K562 (cell line): ENCODE data around the gene GALNT15. TPM values are rescaled to one million over a fixed set of nuclear protein-coding genes. Genes with fewer than 3 reads are reported as not detected.

Source experiments
- ATAC-seq: fragments of 200-7000 bp; cut with Tn5 transposase; 3 replicates; pipeline ENCODE4 v1.9.1; 2020; ENCODE audit warnings: moderate library complexity
- BruUV-seq: library from RNA; stranded (reverse); fragments of 400-500 nt; replicated peaks from 2 replicates; lab custom pipeline; 2021; lab: Mats Ljungman, UMichigan
- CTCF ChIA-PET: fragments of 300-600 bp; formaldehyde crosslinking; extraction: SDS; loops from one replicate; lab custom pipeline; 2021; ENCODE audit warnings: low intra/inter-chr PET ratio; lab: Yijun Ruan, JAX
- POLR2A ChIA-PET: fragments of 300-600, 350-650 bp; sonication (Branson Sonifier 250); formaldehyde crosslinking; extraction: SDS; loops from one replicate; lab custom pipeline; 2021; ENCODE audit warnings: antibody characterized with exemption, inconsistent platforms; lab: Yijun Ruan, JAX
- DNase-seq, 4 experiments: peaks; one replicate each; pipeline versions ENCODE4 v3.0.0 to v3.0.0-alpha.2; 2011 to 2018; ENCODE audit warnings: low spot score in 3 of 4, mixed read lengths in 3 of 4; ENCODE audit errors: extremely low read depth in 1 of 4
- FAIRE-seq: peaks from 2 replicates; lab custom pipeline; 2011; peaks lifted over from hg19 to GRCh38; lab: Jason Lieb, UNC
- H2AFZ ChIP-seq: 2 replicates; pipeline ENCODE4 v1.6.0; 2011; ENCODE audit warnings: low read depth, low read length, control low read depth, inconsistent platforms
- H3K27ac ChIP-seq: fragments of 200-600 bp; 3 replicates; pipeline ENCODE4 v1.8.0; 2011; ENCODE audit warnings: low read depth, mild to moderate bottlenecking, control low read depth, inconsistent platforms, low read length, moderate library complexity, mixed read lengths; ENCODE audit errors: extremely low read depth
- H3K27me3 ChIP-seq, 2 experiments: fragments of 300-600 bp in 1 of 2; 2 replicates in 1 of 2; 3 replicates in 1 of 2; pipeline versions ENCODE4 v1.6.0 to v1.8.0; 2011; ENCODE audit warnings: inconsistent platforms in 2 of 2, low read length in 2 of 2, mild to moderate bottlenecking in 1 of 2, mixed read lengths in 1 of 2, moderate library complexity in 1 of 2; ENCODE audit not compliant: control insufficient read depth in 2 of 2, insufficient read depth in 2 of 2
- H3K36me3 ChIP-seq: fragments of 300-600 bp; 3 replicates; pipeline ENCODE4 v1.8.0; 2011; ENCODE audit warnings: mild to moderate bottlenecking, low read length, inconsistent platforms; ENCODE audit not compliant: control insufficient read depth, insufficient read depth
- H3K4me1 ChIP-seq, 2 experiments: fragments of 200-600 bp in 1 of 2; replicated peaks in 1 of 2; 2 replicates in 1 of 2; 3 replicates in 1 of 2; pipeline versions ENCODE4 v1.5.1 to v1.8.0; 2011; ENCODE audit warnings: inconsistent platforms in 2 of 2, low read length in 2 of 2, mild to moderate bottlenecking in 1 of 2, mixed read lengths in 1 of 2, moderate library complexity in 1 of 2; ENCODE audit not compliant: control insufficient read depth in 2 of 2, insufficient read depth in 2 of 2
- H3K4me2 ChIP-seq: 2 replicates; pipeline ENCODE4 v1.6.1; 2011; ENCODE audit warnings: low read length, control low read depth, inconsistent platforms, mixed read lengths; ENCODE audit not compliant: insufficient read depth
- H3K4me3 ChIP-seq: fragments of 200-600 bp; sonication (generic), shearing (Covaris generic); 2 replicates; pipeline ENCODE4 v1.5.1; 2016; ENCODE audit warnings: control low read depth, inconsistent platforms
- H3K79me2 ChIP-seq: fragments of 200-600 bp; 3 replicates; pipeline ENCODE4 v1.8.0; 2011; ENCODE audit warnings: low read length, inconsistent platforms; ENCODE audit not compliant: control insufficient read depth, insufficient read depth
- H3K9ac ChIP-seq, 2 experiments: 2 replicates each; pipeline versions ENCODE4 v1.6.0 to v1.6.1; 2011; ENCODE audit warnings: low read depth in 2 of 2, low read length in 2 of 2, control low read depth in 1 of 2, inconsistent platforms in 1 of 2, mild to moderate bottlenecking in 1 of 2, mixed read lengths in 1 of 2; ENCODE audit not compliant: insufficient read depth in 1 of 2
- H3K9me1 ChIP-seq: one replicate; pipeline ENCODE4 v1.6.0; 2011; ENCODE audit warnings: inconsistent platforms, mild to moderate bottlenecking, low read length, moderate library complexity; ENCODE audit not compliant: control insufficient read depth, insufficient read depth
- H3K9me3 ChIP-seq: replicated peaks from 2 replicates; pipeline ENCODE4 v1.5.1; 2011; ENCODE audit warnings: low read depth, low read length, inconsistent platforms; ENCODE audit not compliant: control insufficient read depth, insufficient read depth
- H4K20me1 ChIP-seq: replicated peaks from 2 replicates; pipeline ENCODE4 v1.6.1; 2011; ENCODE audit warnings: low read length, inconsistent platforms, mixed read lengths; ENCODE audit not compliant: control insufficient read depth, insufficient read depth
- BCOR ChIP-seq: fragments of 450-650 bp; IDR thresholded peaks from 2 replicates; pipeline ENCODE4 v1.6.1; 2016
- CTCFL ChIP-seq: IDR thresholded peaks from 2 replicates; pipeline ENCODE4 v1.6.1; 2011; ENCODE audit warnings: borderline replicate concordance, low read depth, mild to moderate bottlenecking, moderate library complexity, low read length; ENCODE audit not compliant: insufficient read depth, poor library complexity, severe bottlenecking
- ESRRA ChIP-seq: fragments of 450-650 bp; IDR thresholded peaks from 2 replicates; pipeline ENCODE4 v1.6.1; 2014; ENCODE audit warnings: low read depth, mild to moderate bottlenecking, moderate library complexity, borderline replicate concordance
- GATA2 ChIP-seq: sonication (generic); formaldehyde crosslinking; IDR thresholded peaks from 2 replicates; pipeline ENCODE4 v1.4.0; 2020; ENCODE audit warnings: mild to moderate bottlenecking, missing genetic modification reagents
- HDAC2 ChIP-seq: fragments of 450-650 bp; IDR thresholded peaks from 2 replicates; pipeline ENCODE4 v1.6.1; 2016; ENCODE audit warnings: mild to moderate bottlenecking
- HNRNPH1 ChIP-seq: fragments of 200-400 bp; formaldehyde crosslinking; optimal IDR thresholded peaks from 2 replicates; pipeline ENCODE3; 2017; ENCODE audit warnings: low read depth, mild to moderate bottlenecking, low read length, moderate library complexity
- ZNF121 ChIP-seq: sonication (generic); formaldehyde crosslinking; conservative IDR thresholded peaks from 2 replicates; pipeline ENCODE4 v1.8.0; 2022; ENCODE audit warnings: missing genetic modification reagents
- ZNF174 ChIP-seq: fragments of 250-450 bp; sonication (Bioruptor Pico); IDR thresholded peaks from 2 replicates; pipeline ENCODE4 v1.4.0; 2020; ENCODE audit warnings: mild to moderate bottlenecking
- ZNF511 ChIP-seq: sonication (generic); formaldehyde crosslinking; IDR thresholded peaks from 2 replicates; pipeline ENCODE4 v1.8.0; 2022; ENCODE audit warnings: mild to moderate bottlenecking, missing genetic modification reagents
- ZNF77 ChIP-seq: fragments of 250-450 bp; sonication (Bioruptor Pico); IDR thresholded peaks from 2 replicates; pipeline ENCODE4 v1.5.0; 2020
- WGBS: fragments of 100-300 bp; shearing (Covaris generic); methylation state at CpG from one replicate; pipeline ENCODE4 v1.1.6; 2016; ENCODE audit warnings: low coverage, mixed read lengths; ENCODE audit not compliant: insufficient coverage; ENCODE audit errors: missing lambda C conversion rate; 5-methylcytosine and 5-hydroxymethylcytosine counted together
- in situ Hi-C: fragments of 300-500 bp; cut with MboI; formaldehyde crosslinking; loops from 4 replicates; pipeline ENCODE4 v1.15.0; 2018; ENCODE audit warnings: inconsistent platforms, mixed read lengths
- intact Hi-C: fragments of 100-400 bp; cut with micrococcal nuclease; formaldehyde crosslinking; loops from 2 replicates; pipeline ENCODE4 v1.14.2; 2022
- polyA plus RNA-seq, 8 experiments: library from polyadenylated mRNA; depleted of rRNA in 4 of 8; stranded (reverse) in 5 of 8; unstranded in 3 of 8; fragments of >200 nt; fragmentation: Nextera tagmentation in 2 of 8; fragmentation: Illumina TruSeq in 1 of 8; extraction: Ambion mirVana in 2 of 8; extraction: Trizol in 1 of 8; gene quantifications; 2 replicates each; pipeline versions ENCODE4 v1.2.1 to v1.2.3, GENCODE V29; 2011 to 2014; ENCODE audit warnings: inconsistent platforms in 1 of 8, missing spikeins in 1 of 8
- total RNA-seq, 7 experiments: library from RNA; depleted of rRNA in 6 of 7; stranded (reverse); fragments of >200 nt in 6 of 7; fragmentation: Illumina TruSeq in 2 of 7; extraction: Trizol in 2 of 7; gene quantifications; 2 replicates each; pipeline versions ENCODE4 v1.2.1 to v1.2.3, GENCODE V29; 2011 to 2021; ENCODE audit warnings: low replicate concordance in 1 of 7

GALNT15 gene
- total and polyA plus RNA-seq, 9 of the 15 experiments (the other 6 are each of a cell fraction or from before 2014, with no cell fraction given), result not detected

- CTCF ChIA-PET, result no interaction called here
- Histone ChIP-seq H3K9me1 (no peaks in the 10 kb centered on the region), H3K9ac (no peak overlapping the region), H3K4me2 (no peak overlapping the region), H3K4me3 (no peak overlapping the region), H3K79me2 (no peaks in the 10 kb centered on the region), H2AFZ (no peak overlapping the region), H4K20me1 (no peaks in the 10 kb centered on the region), H3K36me3 (no peaks in the 10 kb centered on the region), H3K27me3 (peaks cover 8 to 21% of the 10 kb centered on the region in 2 experiments), H3K9me3 (no peaks in the 10 kb centered on the region), H3K27ac (no peak overlapping the region), H3K4me1 (no peaks in the 10 kb centered on the region)
- POLR2A ChIA-PET, result interaction anchor here (0.5 kb wide), 1 partner anchor 33 kb away, joined by 3 read pairs; no protein-coding TSS in a partner anchor
- ATAC-seq, result no peak
- in situ Hi-C loops (no loop called here), intact Hi-C loops (no loop called here)
- BruUV-seq, result no TSS peak
- FAIRE-seq, result no peak
- WGBS, result 6% methylated on average over 2 of the region's 2 CpGs
- TF ChIP-seq HDAC2 (no peak), ZNF511 (CRISPR knock-in tag) (no peak), ZNF121 (CRISPR knock-in tag) (no peak), GATA2 (no peak), ZNF174 (CRISPR knock-in tag) (no peak), CTCFL (no peak), ZNF77 (no peak), ESRRA (no peak), HNRNPH1 (no peak), BCOR (no peak)
- DNase-seq, result no peak
Observed at GRCh38 chr3:16224325-16224724, 49.8 kb downstream of the GALNT15 start.
